ENCODE data around the gene TTC32.
"Not testable (repeated sequence)": the region's sequence is repeated elsewhere in the genome, so short reads cannot be mapped to it uniquely, and the experiment has no call there.

Gene TTC32

DNA sequence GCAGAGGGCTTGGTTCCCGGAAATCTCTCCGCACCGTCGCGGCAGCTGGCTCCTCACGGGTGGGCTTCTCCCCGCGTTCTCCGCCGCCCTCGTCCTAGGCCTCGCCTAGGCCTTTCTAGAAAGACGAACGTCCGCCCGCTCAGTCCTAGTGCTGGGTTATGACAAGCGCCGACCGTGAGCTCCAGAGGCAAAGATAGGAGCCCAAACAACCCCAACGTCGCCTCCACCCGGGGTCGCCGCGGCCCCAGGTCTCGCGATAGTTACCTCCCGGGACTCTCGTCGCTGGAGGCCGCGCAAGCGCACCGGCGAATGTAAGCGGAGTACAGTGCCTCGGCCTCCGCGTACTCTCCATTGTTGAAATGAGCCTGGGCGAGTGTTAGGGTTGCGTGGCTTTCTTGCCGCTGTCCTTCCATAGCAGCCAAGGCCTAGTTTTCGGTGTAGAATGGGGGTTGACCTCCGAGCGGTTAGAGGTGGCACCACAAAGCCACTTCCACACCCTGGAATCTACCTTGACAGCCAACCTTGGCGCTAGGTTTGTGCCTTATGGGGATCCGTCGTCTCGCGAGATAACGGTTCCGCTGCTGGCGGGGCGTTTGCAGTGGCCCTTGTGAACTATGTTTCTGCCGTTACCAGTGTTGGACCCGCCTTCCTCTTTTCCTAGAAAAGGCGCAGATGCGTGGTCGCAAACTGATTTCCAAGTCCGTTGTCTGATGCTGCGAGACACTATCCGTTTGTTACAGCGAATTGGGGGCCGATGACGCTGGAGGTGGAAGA, at the start of gene TTC32:
TTC32 (minus strand) TSS at position 542 of the 774 bp plus-strand sequence; CDS start at position 413, 129 bp downstream.
- peak; percentile 99 for DNase-seq

DNA sequence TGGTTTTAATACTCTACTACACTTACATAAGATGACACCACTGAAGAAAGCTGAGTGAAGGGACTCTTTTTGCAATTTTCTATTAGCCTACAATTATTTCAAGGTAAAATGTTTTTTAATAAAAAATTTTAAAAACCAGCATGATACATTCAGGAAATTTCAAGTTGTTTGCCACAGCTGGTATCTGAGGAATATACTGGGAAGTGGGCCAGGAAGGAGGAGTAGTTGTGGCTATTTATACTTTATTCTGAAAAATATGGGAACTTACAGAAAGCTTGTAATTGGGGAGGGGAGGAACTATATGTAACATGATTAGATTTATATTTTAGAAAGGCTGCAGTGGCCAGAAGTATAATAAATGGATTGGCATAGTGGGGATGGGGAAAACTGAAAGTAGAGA, 47.3 kb upstream of the TTC32 start:
- DNase-seq: no peak

DNA sequence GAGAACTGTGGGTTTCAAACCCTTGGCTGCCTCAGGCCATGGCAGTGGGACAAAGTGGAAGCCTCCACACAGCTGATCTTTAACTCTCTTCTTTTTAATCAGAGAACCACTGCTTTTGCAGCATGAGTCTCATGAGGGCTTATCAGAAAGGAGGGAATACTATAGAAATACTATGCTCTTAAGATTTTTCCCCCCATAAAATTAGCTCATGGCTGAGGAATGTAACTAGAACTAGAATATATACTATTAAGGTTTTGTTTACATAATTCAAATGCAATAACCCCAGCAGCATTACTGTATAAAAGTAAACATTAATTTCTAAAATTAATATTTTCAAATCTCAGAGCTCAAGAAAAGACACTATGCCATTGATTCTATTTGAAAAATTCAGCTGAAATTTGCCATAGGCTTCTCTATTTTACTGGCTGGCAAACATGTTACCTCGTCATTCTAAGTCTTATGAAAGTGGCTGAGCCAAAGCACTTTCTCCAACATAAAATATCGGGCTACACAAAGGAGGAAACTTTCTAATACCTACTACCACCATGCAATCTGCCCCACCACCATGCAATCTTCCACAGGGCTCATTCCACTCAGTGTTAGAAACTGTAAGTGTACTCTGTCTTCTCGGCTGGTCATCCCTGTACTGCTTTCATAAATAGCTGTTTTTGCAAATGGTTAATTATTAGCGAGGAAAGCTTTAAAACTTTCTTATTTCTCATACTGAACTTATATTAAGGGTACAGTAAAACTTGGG, 45.6 kb upstream of the TTC32 start:
- no peak for DNase-seq

DNA sequence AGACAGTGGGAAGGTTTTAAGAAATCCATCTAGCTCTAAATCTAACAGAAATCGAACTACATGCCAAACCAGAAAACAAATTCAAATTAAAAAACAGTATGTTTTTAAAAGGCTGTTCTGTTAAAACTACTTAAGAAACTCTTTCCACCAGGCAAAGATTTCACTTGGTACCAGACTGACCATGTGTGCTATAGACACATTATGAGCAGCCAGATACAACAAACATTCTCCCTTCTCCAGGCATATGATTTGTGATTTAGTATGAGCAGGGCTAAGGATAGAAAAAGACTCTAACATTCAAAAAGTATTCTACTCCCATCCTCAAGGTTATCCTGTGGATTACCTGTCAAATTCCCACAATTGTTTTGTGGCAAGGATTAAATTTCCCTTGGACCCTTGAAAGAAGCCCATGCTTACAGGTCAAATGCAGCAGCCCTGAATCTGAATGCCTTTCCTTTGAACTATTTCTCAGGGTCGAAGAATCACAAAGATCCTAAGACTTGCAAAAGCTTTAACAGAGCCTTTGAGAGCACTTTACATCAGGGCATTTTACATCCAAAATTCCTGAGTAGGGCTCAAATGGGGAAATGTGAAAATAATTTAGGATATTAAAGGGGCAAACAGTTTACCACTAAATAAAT, 42.5 kb upstream of the TTC32 start:
- DNase-seq: no peak

DNA sequence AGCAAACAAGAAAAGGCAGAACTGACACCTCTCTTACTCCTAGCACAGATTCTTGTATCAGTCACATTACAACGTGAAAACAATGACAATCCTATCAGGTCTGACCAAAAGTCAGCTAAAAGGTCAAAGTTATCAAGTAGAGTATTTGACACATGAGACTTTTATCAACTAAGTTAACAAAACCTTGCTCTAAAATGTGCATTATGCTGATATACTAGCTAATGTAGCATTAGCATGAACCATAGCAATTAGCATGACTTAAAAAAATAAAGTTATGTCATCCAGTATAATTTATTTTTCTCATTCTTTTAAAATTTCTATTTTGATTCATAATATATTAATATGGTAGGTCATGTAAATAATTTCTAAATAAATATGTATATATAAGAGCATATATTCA, 41.4 kb upstream of the TTC32 start:
- DNase-seq: no peak

DNA sequence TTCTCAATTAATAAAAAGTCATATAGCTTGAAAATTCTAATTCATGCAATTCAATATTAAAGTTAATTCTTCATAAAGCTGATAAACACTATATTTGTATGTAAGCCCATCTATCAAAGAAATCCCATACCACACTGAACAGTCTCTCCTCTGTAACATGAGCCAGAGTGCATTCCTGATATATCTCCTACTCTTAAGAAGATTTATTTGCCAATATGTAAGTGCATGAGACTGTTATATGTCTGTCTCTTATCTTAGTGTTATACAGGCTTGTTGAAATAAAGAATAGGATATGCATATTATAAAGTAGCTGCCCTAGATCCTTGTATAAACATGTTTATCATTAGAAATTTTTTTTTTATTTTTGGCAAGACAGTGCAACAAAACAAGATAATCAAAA, 40.4 kb upstream of the TTC32 start:
- no peak for DNase-seq

DNA sequence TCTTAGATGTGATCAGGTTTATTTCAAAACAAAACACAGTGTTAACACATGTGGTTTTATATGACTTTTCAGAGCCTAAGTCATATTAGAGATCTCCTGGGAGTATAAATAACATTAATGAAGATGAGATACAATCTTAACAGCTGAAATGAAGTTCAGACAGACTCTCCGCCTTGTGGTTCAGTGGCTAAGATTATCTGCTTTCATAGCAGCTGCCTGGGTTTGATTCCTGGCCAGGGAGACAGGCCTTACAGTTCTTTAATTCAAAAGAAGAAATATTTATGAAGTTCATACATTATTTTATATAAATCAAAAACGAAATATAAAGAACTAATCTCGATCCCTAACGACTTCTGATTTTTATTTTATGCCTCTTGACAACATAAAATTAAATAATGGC, 35.2 kb upstream of the TTC32 start:
- no peak for DNase-seq

DNA sequence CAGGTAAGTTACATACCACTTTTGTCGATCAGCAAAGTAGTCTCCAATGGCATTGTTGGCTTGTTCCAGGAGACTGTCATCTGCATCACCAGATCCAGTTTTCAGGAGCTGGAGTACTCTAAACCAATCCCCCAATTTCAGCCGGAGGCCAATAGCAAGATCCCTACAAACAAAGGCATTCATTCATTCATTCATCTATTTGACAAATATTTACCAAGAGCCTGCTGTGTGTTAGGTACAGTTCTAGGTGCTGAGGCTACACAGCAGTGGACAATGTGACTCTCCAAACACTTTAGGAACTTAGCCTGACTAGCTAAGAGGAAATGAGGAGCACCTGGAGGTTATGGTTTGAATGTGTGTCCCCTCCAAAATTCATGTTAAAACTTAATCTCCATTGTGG, 34.4 kb upstream of the TTC32 start:
- DNase-seq: no peak

DNA sequence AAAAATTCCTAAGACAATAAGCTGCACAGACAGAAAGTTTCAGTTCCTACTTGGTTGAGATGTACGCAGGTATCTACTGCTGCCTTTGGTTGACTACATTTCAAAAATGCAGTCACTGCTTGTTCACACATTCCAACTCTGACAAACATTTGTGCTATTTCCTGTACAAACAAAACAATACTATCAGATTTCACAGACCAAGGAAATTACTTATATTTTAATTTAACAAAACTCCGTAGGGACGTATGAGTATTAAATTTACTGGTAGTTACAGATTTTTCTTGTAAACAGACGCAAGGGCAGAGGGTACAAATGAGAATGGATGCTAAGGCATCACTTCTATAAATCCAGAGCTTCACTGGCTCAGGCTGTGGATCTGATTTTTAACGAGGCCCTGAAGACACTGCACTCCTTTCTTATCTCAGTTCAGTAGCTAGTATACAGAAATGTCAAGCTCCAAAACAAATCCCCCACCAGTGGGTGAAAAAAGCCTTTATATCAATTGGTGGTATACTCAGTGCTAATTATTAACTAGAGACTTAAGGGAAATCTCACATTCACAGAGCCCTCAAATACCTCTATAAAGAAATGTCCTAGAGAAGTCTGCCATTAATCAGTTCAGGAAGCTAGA, 31.7 kb upstream of the TTC32 start:
- no peak for DNase-seq

DNA sequence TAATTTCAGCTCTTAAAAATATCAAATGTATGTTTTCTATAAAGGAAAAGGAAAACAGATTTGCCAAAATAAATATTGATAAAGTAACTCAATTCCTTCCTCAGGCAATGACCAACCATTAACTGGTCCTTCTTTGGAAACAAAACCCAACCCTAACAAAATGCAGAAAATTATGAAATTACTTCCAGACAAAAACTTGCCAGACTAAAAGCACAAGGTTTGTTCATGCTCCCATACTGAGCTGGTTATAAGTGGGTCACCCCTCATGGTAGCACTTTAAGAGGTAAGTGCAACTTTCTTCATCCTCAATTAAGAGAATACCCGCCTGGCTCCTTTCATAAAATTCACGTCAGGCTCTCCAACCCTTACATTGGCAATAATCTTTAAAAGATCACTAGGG, 31.1 kb upstream of the TTC32 start:
- DNase-seq: no peak

DNA sequence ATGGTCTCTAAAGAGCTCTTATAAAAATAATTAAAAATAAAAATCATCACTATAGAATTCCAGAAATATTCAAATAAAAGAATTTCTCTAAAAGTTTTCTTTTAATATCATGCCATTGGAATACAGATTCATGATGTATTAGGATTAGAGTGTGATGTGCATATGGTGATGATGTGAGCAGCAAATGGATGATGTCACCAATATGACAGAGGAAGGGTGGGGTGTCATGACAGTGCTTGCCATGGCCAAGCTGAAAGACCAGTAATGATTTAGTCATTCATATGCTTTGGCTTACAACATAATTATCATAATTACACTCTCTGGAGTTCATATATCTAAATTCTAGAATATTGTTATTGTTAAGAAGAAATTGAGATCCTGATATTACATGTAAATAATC, 27.4 kb upstream of the TTC32 start:
- DNase-seq: no peak

DNA sequence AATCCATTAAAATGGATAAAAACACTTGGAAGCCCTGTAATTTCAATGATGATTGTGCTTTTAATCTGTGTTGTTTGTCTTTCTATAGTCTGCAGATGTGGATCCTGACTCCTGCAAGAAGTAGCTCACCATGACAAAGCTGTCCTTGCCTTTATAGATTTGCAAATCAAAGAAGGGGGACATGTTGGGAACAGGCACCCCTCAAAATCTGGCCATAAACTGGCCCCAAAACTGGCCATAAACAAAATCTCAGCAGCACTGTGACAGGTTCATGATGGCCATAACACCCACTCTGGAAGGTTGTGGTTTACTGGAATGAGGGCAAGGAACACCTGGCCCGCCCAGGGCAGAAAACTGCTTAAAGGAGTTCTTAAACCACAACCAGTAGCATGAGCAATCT, 26.0 kb upstream of the TTC32 start:
- not testable (repeated sequence) for DNase-seq

DNA sequence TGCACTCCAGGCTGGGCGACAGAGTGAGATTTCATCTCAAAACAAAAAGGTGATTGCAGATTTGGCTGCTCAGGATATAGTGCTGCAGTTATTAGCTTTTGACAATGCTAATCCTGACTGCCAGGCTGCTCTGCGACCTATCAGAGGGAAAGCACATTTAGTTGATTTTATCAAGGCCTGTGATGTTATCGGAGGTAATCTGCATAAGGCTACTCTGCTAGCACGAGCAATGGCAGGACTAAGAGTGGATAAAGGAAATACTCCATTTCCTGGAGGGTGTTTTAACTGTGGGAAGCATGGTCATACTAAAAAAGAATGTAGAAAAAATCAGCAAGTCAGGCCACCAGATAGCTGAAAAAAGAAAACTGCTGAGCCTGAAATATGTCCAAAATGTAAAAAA, 22.7 kb upstream of the TTC32 start:
- DNase-seq: not testable (repeated sequence)

DNA sequence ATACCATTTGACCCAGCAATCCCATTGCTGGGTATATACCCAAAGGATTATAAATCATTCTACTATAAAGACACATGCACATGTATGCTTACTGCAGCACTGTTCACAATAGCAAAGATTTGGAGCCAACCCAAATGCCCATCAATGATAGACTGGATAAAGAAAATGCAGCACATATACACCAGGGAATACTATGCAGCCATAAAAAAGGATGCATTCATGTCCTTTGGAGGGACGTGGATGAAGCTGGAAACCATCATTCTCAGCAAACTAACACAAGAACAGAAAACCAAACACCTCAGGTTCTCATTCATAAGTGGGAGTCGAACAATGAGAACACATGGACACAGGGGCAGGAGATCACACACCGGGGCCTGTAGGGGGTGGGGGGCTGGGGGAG, 20.4 kb upstream of the TTC32 start:
- DNase-seq: not testable (repeated sequence)

DNA sequence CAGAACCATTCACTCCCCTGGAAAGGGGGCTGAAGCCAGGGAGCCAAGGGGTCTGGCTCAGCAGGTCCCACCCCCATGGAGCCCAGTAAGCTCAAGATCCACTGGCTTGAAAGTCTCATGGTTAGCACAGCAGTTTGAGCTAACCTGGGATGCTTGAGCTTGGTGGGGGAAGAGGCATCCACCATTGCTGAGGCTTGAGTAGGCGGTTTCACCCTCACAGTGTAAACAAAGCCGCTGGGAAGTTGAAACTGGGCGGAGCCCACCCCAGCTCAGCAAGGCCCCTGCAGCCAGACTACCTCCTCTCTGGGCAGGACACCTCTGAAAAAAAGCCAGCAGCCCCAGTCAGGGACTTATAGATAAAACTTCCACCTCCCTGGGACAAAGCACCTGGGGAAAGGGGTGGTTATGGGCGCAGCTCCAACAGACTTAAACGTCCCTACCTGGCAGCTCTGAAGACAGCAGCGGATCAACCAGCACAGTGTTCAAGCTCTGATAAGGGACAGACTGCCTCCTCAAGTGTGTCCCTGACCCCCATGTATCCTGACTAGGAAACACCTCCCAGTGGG, 14.7 kb upstream of the TTC32 start:
- DNase-seq: no peak

DNA sequence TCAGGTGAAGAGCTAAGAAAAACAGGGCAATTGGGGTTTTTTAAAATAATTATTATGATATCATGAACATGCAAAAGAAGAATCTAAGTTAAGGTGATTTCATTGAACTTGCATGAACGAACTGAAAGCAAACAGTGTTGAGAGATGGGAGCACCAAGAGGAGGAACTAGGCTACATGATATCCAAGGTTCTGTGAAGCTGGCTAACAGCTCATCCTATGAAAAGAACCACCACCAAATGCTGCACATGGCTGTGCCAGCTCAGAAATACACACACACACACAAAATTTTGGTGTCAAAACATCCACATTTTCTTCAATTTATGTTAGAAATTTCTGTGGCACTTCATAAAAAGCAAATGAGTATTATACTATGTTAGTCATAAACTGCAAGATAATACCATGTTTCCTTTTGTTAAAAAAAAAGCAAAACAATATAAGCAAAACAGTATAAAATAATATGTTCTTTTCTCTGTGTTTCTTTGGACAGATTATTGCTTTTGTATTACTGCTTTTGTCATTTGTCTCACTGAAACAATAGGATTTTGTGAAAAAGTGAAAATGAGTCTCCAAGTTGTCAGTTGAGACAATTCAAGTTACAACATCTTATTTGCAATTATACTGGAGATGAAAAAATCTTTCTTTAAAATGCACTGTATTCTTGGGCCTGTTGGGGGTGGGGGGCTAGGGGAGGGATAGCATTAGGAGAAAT, 12.6 kb upstream of the TTC32 start:
- DNase-seq: no peak

DNA sequence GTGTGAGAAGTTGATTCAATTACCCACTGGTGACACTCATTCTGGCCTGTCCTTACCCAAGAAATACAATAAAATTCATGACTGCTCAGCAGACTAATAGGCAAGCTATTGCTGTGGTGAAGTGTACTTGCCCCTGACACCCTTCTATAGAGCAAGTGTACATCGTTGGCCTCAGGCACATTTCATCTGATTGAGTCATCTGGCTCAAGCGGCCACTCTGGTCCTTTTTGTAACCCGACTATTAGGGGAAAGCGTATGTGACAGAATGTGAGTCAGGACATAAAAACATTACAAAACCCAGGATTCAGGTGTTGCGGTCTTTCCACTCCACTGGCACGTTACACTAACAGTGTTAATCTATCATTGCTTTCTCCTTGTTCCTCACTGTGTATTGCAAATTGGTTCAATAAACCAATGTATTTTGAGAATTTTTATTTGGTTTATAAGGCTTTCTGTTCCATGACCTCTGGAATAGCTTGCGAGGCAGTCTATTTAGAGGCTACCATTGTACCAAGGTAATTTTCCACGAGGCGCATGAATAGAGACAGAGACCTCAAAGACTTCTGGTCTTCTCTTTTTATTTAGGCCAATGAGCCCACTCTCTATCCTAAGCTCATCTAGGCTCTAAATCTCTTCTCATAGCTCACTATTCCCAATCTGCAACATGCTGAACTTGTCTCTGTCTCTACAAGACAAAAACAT, 10.2 kb upstream of the TTC32 start:
- no peak for DNase-seq

DNA sequence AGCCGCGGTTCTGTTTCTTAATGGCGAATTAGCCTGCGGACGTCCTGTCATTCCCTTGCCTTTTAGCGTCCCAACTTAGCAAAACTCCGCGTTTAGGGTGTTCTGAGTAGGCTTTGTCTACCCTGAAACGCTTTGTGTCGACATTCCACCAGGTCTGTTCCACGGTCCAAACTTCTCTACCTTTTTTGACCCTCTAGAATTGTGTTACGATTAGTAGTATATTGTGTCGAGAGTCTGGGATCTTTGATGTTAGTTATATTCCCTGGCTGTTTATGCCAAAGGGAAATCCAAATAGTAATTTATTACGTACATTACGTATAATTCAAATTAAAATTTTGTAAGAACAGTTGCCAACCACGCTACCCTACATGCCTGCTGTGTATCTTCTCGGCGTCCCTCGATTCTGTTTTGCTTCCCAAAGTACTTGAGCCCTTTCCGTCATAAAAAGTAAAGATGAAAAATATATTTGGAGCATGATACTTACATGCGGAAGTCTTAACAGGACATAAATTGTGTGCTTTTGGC, 495 bp upstream of the TTC32 start:
- DNase-seq: peak; percentile 64

DNA sequence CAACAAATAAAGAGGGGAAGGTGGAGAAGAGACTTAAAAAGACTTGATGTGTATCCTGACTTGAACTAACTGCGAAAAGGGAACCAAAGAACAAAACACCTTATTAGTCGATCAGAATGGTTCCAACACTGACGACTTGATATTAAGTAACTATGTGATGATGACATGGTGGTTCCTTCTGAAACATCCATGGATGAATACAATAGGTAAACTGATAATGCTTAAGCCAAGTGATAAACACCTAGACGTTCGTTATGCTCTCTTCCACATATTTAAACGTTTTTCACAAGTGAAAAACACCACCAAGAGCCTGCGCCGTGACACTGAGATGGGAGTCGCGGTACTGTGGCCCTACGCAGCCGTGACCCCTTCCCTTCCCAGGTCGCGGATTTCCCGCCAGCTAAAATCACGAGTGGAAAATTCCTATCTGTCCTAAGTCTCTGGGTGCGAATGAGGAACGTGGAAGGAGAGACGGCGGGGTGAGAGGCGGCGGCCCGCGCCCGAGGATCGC, 797 bp downstream of the TTC32 start:
- peak; percentile 32 for DNase-seq

DNA sequence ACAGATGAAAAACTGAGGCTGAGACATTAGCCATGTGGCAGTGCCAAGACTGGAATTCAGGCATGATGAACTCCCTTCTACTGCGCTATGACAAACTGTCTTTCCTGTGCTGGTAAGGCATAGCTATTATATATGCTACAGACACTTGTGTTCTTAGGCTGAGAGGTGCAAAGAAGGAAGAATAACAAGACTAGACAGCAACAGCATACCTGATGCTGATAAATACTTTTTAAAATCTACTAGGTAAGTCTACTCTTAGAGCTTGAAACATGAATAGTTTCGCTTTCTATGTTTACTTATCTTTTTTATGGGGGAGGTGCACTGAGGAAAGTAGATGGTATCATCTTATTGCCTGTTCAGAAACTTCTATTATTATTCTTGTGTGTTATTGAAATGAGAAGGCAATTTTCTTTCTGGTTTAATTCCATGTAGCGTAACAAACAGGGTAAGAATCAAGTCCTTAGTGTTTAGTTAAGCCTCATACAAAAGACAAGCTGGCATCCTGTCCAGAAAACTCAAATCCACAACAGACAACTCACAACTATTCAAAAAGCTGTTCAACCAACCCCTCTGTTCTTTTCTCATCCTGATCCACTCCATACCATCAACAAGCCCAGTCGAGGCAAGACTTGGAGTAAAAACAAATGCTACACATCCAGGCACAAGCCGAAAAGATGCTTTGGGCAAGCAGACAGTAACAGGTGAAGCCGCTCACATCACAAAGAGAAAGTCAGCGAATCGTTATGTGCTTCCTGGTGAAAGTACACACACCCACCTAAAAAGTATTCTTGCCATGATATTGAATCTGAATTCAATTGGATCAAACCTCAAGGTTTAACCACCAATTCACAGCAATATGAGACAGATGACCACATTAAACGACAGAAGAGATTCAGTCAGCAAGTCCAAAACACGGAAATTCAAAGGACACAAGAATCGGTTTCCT, 1.5 kb downstream of the TTC32 start:
- DNase-seq: no peak
